ENCODE data around the gene EXTL1.

Gene EXTL1

GRCh38 chr1:25997828-25998761 lies 23.5 kb upstream of the EXTL1 start, which contains the start of gene PAFAH2:
Gene PAFAH2 (minus strand): TSS chr1:25998063. CDS start chr1:25990816, 7,247 bp downstream.
- peak; percentile 99 for DNase-seq

- no peak for DNase-seq
Observed at GRCh38 chr1:25999041-25999800, 22.4 kb upstream of the EXTL1 start.

- DNase-seq = no peak
Observed at GRCh38 chr1:26003262-26003661, 18.3 kb upstream of the EXTL1 start.

- DNase-seq = no peak
Observed at GRCh38 chr1:26003756-26004155, 17.8 kb upstream of the EXTL1 start.

GRCh38 chr1:26005434-26006105 lies 16.0 kb upstream of the EXTL1 start:
- no peak for DNase-seq

GRCh38 chr1:26006710-26007109 lies 14.9 kb upstream of the EXTL1 start:
- DNase-seq = no peak

GRCh38 chr1:26009796-26010447 lies 11.7 kb upstream of the EXTL1 start:
- DNase-seq = no peak

GRCh38 chr1:26010825-26011224 lies 10.8 kb upstream of the EXTL1 start:
- no peak for DNase-seq

GRCh38 chr1:26012864-26013263 lies 8.7 kb upstream of the EXTL1 start:
- DNase-seq = no peak

- no peak for DNase-seq
Observed at GRCh38 chr1:26014179-26014578, 7.4 kb upstream of the EXTL1 start.

GRCh38 chr1:26015358-26015757 lies 6.2 kb upstream of the EXTL1 start:
- peak; percentile 75 for DNase-seq

- peak; percentile 43 for DNase-seq
Observed at GRCh38 chr1:26016258-26016952, 5.2 kb upstream of the EXTL1 start.

GRCh38 chr1:26016953-26017545 lies 4.5 kb upstream of the EXTL1 start:
- DNase-seq = peak; percentile 39

- peak; percentile 80 for DNase-seq
Observed at GRCh38 chr1:26017606-26018005, 4.0 kb upstream of the EXTL1 start.

GRCh38 chr1:26019641-26020315 lies 1.8 kb upstream of the EXTL1 start:
- DNase-seq = peak; percentile 90

- DNase-seq = peak; percentile 73
Observed at GRCh38 chr1:26020330-26020768, 1.2 kb upstream of the EXTL1 start.

GRCh38 chr1:26020941-26021646 lies 481 bp upstream of the EXTL1 start:
- DNase-seq = no peak

GRCh38 chr1:26022404-26022779 lies 817 bp downstream of the EXTL1 start:
- no peak for DNase-seq

- no peak for DNase-seq
Observed at GRCh38 chr1:26023009-26023408, 1.4 kb downstream of the EXTL1 start.

- peak; percentile 52 for DNase-seq
Observed at GRCh38 chr1:26023826-26024225, 2.3 kb downstream of the EXTL1 start.
